Ovary (tissue), 9 donors: ENCODE results near the gene PHLDB2. TPM values are rescaled to one million over a fixed set of nuclear protein-coding genes. Genes with fewer than 3 reads are reported as not detected.

Source experiments
- DNase-seq, 5 donors: peaks; one replicate each; pipeline ENCODE4 v3.0.0-alpha.2; 2019 to 2020
- H3K27ac ChIP-seq, 2 donors: fragments of 200-600 bp; one replicate each; pipeline versions ENCODE4 v1.5.1 to v1.8.0; 2019 to 2022
- H3K27me3 ChIP-seq: fragments of 200-600 bp; one replicate; pipeline ENCODE4 v1.8.0; 2022
- H3K36me3 ChIP-seq: fragments of 200-600 bp; sonication (generic); one replicate; pipeline ENCODE4 v1.5.1; 2019
- H3K4me1 ChIP-seq: one replicate; pipeline ENCODE4 v1.8.1; 2013; ENCODE audit warnings: mild to moderate bottlenecking, moderate library complexity; ENCODE audit not compliant: insufficient read depth
- H3K4me3 ChIP-seq: fragments of 200-600 bp; sonication (generic); one replicate; pipeline ENCODE4 v1.5.1; 2017
- H3K9me3 ChIP-seq, 2 donors: fragments of 200-600 bp in 1 of 2; sonication (generic) in 1 of 2; one replicate each; pipeline versions ENCODE4 v1.5.1 to v1.8.1; 2013 to 2019; ENCODE audit warnings: mild to moderate bottlenecking in 1 of 2, moderate library complexity in 1 of 2
- EP300 ChIP-seq: sonication (generic); formaldehyde crosslinking; IDR thresholded peaks from one replicate; pipeline ENCODE4 v1.6.1; 2017; ENCODE audit warnings: antibody characterized with exemption
- POLR2A ChIP-seq: fragments of 450-650 bp; IDR thresholded peaks from one replicate; pipeline ENCODE4 v1.6.1; 2017; ENCODE audit warnings: antibody characterized with exemption, mild to moderate bottlenecking, moderate library complexity
- WGBS, 3 donors: extraction: QIAGEN DNeasy Blood & Tissue Kit in 1 of 3; methylation state at CpG; one replicate each; pipeline versions ENCODE4 v1.1.5 to v1.1.7; 2013 to 2017; 5-methylcytosine and 5-hydroxymethylcytosine counted together
- intact Hi-C, 4 donors: fragments of 100-400 bp; cut with DNase I; formaldehyde crosslinking; loops; one replicate each; pipeline versions ENCODE4 v1.11.0 to v1.15.1; 2022 to 2023
- polyA plus RNA-seq, 2 donors: library from polyadenylated mRNA; stranded (reverse); fragments of 200-250 nt in 1 of 2; fragments of 350-450 nt in 1 of 2; fragmentation: Illumina TruSeq in 1 of 2; extraction: RNeasy Lipid Tissue Mini Kit (QIAGEN cat#74804) in 1 of 2; gene quantifications; one replicate each; pipeline ENCODE4 v1.2.3, GENCODE V29; 2013 to 2014
- total RNA-seq, 7 donors: library from RNA; depleted of rRNA in 2 of 7; stranded (reverse); fragments of >200 nt in 2 of 7; fragmentation: NEBNext Ultra II Directional in 3 of 7; extraction: Animal tissue kit (Norgen Biotek cat#: 25700) in 3 of 7; gene quantifications; one replicate each; pipeline versions ENCODE4 v1.1.0 to v1.2.4, GENCODE V29; 2016 to 2023
- TF ChIP-seq, protein P1 (sequence below), 3 donors: fragments of 450-650 bp in 2 of 3; fragments of 200-600 bp in 1 of 3; IDR thresholded peaks; one replicate each; pipeline versions ENCODE4 v1.5.1 to v1.8.0; 2016 to 2022; ENCODE audit warnings: antibody characterized with exemption in 3 of 3, mild to moderate bottlenecking in 1 of 3
- donor health status: DM: no; HTN: no; CAD: no; lungs with moderate emphysema.
- donor health status: DM: no; HTN: no; CAD: no.
- donor health status: Bipolar disorder and iron deficiency.
- donor health status: DM: yes; HTN: yes; CAD: no.
- donor health status: DM: no; HTN: no; CAD: no.
- donor health status: DM: yes; HTN: yes; CAD: no.

Gene PHLDB2
- total and polyA plus RNA-seq, 9 donors: 9.0 to 141 (median 19.3) TPM

DNA sequence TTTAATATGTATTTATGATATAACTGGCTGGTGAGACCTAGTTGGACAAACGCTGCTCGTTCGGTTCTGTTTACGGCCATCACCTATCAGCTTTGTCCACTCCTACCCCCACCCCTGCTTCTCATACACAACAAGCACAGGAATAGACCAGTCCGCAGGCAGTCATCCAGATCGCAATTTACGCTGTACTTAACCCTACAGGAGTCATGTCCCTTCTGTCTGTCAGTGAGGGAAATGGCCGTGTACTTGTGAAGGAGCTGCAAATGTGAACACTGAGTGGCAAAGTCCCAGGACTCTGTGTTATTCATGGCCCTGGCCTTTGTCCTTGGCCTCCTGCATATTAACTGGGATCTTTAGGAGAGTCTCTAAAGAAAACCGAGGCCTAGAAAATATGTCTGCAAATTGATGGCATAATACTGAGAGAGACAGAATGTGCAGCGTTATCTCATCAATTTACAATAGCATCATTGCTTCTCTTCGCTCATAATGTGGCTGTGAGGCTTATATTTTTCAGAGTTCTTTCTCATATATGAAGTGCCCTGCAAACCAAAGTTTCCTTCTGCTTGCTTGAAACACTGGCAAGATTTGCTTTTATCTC is 112.6 kb downstream of the PHLDB2 start:
- Histone ChIP-seq H3K27ac (peak overlapping the region in 1 of 2 donors; percentile 42), H3K4me1 (peaks cover 9% of the 10 kb centered on the region), H3K9me3 (no peaks in the 10 kb centered on the region), H3K27me3 (no peaks in the 10 kb centered on the region), H3K4me3 (no peak overlapping the region), H3K36me3 (no peaks in the 10 kb centered on the region)
- intact Hi-C loops: no loop called here
- DNase-seq: peak; percentile 36 to 54 (median 37)
- 15 to 44% (median 24%) methylated on average over 11 of the region's 11 CpGs for WGBS, 3 donors
- TF ChIP-seq POLR2A (no peak), EP300 (no peak)
- TF ChIP-seq, protein P1, sequence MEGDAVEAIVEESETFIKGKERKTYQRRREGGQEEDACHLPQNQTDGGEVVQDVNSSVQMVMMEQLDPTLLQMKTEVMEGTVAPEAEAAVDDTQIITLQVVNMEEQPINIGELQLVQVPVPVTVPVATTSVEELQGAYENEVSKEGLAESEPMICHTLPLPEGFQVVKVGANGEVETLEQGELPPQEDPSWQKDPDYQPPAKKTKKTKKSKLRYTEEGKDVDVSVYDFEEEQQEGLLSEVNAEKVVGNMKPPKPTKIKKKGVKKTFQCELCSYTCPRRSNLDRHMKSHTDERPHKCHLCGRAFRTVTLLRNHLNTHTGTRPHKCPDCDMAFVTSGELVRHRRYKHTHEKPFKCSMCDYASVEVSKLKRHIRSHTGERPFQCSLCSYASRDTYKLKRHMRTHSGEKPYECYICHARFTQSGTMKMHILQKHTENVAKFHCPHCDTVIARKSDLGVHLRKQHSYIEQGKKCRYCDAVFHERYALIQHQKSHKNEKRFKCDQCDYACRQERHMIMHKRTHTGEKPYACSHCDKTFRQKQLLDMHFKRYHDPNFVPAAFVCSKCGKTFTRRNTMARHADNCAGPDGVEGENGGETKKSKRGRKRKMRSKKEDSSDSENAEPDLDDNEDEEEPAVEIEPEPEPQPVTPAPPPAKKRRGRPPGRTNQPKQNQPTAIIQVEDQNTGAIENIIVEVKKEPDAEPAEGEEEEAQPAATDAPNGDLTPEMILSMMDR (IDR thresholded peaks at IDR 0.05): no peak

DNA sequence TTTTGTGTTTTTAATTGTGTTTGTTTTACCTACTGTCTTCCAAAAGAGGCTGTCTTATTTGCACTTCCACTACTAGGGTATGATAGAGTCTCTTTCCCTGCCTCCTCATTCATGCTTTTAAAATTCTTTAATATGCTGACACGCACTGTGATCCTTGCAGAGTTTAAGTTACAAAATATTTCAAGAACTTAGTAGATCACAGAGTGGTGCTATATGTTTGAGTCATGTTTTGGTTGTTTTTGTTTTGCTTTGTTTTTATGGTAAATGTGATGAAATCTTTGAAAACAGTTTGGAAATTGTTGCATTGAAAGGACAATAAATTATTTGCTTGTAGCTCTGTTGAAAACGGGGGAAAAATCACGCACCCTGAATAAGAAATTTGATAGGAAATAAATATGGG is 113.8 kb downstream of the PHLDB2 start:
- no peaks in the 10 kb centered on the region for H3K27me3 ChIP-seq
- H3K4me3 ChIP-seq: no peak overlapping the region
- H3K4me1 ChIP-seq: peaks cover 7% of the 10 kb centered on the region
- TF ChIP-seq, protein P1 (IDR thresholded peaks at IDR 0.05): no peak
- no peak for TF ChIP-seq POLR2A
- no peak for TF ChIP-seq EP300
- no peaks in the 10 kb centered on the region for H3K36me3 ChIP-seq
- 81 to 92% (median 82%) methylated on average over 3 of the region's 3 CpGs for WGBS, 3 donors
- no peak for DNase-seq
- intact Hi-C loops: no loop called here
- H3K27ac ChIP-seq: no peak overlapping the region
- H3K9me3 ChIP-seq: no peaks in the 10 kb centered on the region

DNA sequence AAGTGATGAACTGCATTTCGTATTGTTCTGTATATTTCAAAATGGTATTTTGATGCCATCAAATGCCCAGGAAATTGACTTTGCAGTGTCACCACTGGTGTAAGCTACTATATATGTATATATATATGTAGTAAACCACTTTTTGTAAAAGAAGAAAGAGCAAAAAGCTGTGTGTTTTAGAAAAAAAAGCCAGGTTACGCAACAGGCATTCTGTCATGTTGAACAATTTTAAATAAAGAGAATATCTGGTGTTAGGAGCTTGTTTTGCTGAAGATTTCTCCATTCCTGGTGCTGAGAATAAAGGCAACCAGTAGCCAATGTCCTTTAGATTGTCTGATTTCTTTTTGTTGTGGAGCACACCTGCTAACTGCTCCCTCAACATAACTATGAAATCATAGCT is 116.1 kb downstream of the PHLDB2 start:
- no peak for DNase-seq
- no peak overlapping the region for H3K4me3 ChIP-seq
- no peaks in the 10 kb centered on the region for H3K27me3 ChIP-seq
- WGBS, 3 donors: 67 to 98% (median 93%) methylated on average over 2 of the region's 2 CpGs
- H3K4me1 ChIP-seq: peaks cover 7% of the 10 kb centered on the region
- H3K27ac ChIP-seq: no peak overlapping the region
- TF ChIP-seq EP300 (no peak), POLR2A (no peak)
- TF ChIP-seq, protein P1 (IDR thresholded peaks at IDR 0.05): no peak
- H3K36me3 ChIP-seq: no peaks in the 10 kb centered on the region
- intact Hi-C loops: no loop called here
- no peaks in the 10 kb centered on the region for H3K9me3 ChIP-seq

DNA sequence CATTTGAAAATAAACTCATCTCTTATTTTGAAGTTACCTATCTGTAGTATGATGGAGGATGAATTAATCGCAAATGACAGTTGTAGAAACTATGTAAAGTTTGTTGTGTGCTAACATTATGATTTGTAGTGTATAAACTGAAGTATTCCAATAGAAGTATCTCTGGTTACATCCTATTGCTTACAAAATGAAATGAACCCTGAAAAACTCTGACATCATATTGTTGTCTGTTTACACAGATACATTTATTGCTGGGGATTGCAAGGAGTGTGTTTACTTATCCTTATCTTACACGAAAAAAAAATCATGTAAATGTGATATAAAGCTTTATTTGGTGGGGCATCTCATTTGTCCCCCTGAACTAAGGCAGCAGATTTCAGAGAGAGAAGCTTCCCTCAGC is 117.2 kb downstream of the PHLDB2 start:
- H3K27ac ChIP-seq: no peak overlapping the region
- H3K9me3 ChIP-seq: no peaks in the 10 kb centered on the region
- no peaks in the 10 kb centered on the region for H3K27me3 ChIP-seq
- H3K36me3 ChIP-seq: no peaks in the 10 kb centered on the region
- 54 to 70% (median 63%) methylated on average over 2 of the region's 2 CpGs for WGBS, 3 donors
- H3K4me3 ChIP-seq: no peak overlapping the region
- no peak for DNase-seq
- TF ChIP-seq, protein P1 (IDR thresholded peaks at IDR 0.05): no peak
- TF ChIP-seq POLR2A: no peak
- TF ChIP-seq EP300: no peak
- intact Hi-C loops: no loop called here
- peaks cover 9% of the 10 kb centered on the region for H3K4me1 ChIP-seq
